ENCODE measurements around the gene GSN.

GSN gene

DNA sequence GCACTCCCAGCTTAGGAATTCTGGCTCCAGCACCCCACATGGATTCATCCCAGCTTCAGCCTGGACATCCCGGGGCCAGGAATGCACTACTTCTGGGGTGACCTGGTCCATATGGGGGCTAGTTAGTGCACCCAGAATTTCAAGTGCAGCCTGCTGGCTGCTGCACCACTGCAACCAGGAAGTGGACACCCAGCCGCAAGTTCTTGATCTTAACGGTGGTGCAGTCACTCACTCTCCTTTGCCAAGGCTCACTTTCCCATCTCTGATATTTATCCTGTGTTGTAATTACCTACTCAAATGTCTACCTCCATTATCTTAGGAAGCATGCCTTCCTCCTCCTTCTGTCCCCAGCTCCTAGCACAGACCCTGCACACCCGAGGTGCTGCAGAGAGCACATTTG is 40.1 kb upstream of the GSN start:
- Histone ChIP-seq H3K27me3 (ENCODE audit: insufficient read depth, low read depth) (no peaks in the 10 kb centered on the region), H4K20me1 (ENCODE audit: insufficient read depth) (no peaks in the 10 kb centered on the region), H2AFZ (ENCODE audit: low read depth) (no peak overlapping the region), H3K27ac (no peak overlapping the region), H3K4me1 (ENCODE audit: low read depth, poor library complexity, severe bottlenecking) (no peaks in the 10 kb centered on the region), H3K79me2 (ENCODE audit: insufficient read depth, low read depth) (no peaks in the 10 kb centered on the region), H3K36me3 (ENCODE audit: insufficient read depth) (no peaks in the 10 kb centered on the region), H3K4me3 (IDR thresholded peaks at IDR 0.05; ENCODE audit: insufficient read depth, low read depth, low read length) (no peak overlapping the region), H3K4me2 (no peak overlapping the region), H3K9ac (no peak overlapping the region)
- TF ChIP-seq, protein P1, sequence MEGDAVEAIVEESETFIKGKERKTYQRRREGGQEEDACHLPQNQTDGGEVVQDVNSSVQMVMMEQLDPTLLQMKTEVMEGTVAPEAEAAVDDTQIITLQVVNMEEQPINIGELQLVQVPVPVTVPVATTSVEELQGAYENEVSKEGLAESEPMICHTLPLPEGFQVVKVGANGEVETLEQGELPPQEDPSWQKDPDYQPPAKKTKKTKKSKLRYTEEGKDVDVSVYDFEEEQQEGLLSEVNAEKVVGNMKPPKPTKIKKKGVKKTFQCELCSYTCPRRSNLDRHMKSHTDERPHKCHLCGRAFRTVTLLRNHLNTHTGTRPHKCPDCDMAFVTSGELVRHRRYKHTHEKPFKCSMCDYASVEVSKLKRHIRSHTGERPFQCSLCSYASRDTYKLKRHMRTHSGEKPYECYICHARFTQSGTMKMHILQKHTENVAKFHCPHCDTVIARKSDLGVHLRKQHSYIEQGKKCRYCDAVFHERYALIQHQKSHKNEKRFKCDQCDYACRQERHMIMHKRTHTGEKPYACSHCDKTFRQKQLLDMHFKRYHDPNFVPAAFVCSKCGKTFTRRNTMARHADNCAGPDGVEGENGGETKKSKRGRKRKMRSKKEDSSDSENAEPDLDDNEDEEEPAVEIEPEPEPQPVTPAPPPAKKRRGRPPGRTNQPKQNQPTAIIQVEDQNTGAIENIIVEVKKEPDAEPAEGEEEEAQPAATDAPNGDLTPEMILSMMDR (conservative IDR thresholded peaks at IDR 0.05; ENCODE audit: low read depth, low read length), result no peak

DNA sequence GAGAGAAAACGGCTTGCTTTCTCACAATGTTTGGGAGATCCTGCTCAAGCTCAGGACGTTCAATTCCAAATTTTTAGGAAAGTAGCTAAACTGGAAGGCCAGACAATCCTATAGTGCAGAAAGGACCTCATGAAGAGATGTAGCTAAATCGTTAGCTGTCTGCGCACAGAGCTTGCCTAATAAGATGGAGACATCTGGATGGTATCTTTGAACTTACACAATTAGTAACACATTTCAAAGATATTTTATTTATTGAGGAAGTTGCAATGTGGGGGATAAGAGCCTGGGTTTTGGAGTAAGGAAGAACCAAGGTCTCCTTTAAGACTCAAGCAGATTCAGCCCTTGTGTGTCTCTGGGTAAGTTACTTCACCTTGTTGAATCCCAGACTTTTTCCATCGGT is 37.7 kb upstream of the GSN start:
- TF ChIP-seq, protein P1 (conservative IDR thresholded peaks at IDR 0.05; ENCODE audit: low read depth, low read length), result no peak
- Histone ChIP-seq H3K4me3 (IDR thresholded peaks at IDR 0.05; ENCODE audit: insufficient read depth, low read depth, low read length) (no peak overlapping the region), H3K27ac (no peak overlapping the region)

DNA sequence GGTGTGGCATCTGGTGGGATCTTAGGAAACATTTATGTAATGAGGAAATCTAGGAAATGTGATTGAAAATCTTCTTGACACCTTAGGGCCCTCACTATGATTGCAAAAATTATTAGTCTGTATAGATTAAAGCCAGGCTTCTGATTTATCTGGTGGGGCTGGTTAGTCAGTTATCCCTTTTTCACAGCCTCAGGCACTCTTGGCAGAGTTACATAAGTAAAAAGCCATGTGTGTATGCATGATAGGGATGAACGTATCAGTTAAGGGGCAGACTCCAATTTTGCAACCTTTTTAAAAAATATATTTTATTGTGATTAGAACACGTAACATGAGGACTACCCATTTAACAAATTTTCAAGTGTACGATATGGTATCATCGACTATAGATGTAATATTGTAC is 35.7 kb upstream of the GSN start:
- Histone ChIP-seq H3K4me3 (IDR thresholded peaks at IDR 0.05; ENCODE audit: insufficient read depth, low read depth, low read length) (no peak overlapping the region), H3K4me2 (no peak overlapping the region), H3K36me3 (ENCODE audit: insufficient read depth) (no peaks in the 10 kb centered on the region), H4K20me1 (ENCODE audit: insufficient read depth) (no peaks in the 10 kb centered on the region), H3K79me2 (ENCODE audit: insufficient read depth, low read depth) (no peaks in the 10 kb centered on the region), H3K27me3 (ENCODE audit: insufficient read depth, low read depth) (no peaks in the 10 kb centered on the region), H3K4me1 (ENCODE audit: low read depth, poor library complexity, severe bottlenecking) (no peaks in the 10 kb centered on the region), H3K9ac (no peak overlapping the region), H3K27ac (no peak overlapping the region), H2AFZ (ENCODE audit: low read depth) (no peak overlapping the region)
- TF ChIP-seq, protein P1 (conservative IDR thresholded peaks at IDR 0.05; ENCODE audit: low read depth, low read length), result no peak

More for the DNA sequence above, 37.7 kb upstream of the GSN start:
- Histone ChIP-seq H3K4me2 (no peak overlapping the region), H3K36me3 (ENCODE audit: insufficient read depth) (no peaks in the 10 kb centered on the region), H3K79me2 (ENCODE audit: insufficient read depth, low read depth) (no peaks in the 10 kb centered on the region), H3K4me1 (ENCODE audit: low read depth, poor library complexity, severe bottlenecking) (no peaks in the 10 kb centered on the region), H2AFZ (ENCODE audit: low read depth) (no peak overlapping the region), H3K9ac (no peak overlapping the region), H3K27me3 (ENCODE audit: insufficient read depth, low read depth) (no peaks in the 10 kb centered on the region), H4K20me1 (ENCODE audit: insufficient read depth) (no peaks in the 10 kb centered on the region)

DNA sequence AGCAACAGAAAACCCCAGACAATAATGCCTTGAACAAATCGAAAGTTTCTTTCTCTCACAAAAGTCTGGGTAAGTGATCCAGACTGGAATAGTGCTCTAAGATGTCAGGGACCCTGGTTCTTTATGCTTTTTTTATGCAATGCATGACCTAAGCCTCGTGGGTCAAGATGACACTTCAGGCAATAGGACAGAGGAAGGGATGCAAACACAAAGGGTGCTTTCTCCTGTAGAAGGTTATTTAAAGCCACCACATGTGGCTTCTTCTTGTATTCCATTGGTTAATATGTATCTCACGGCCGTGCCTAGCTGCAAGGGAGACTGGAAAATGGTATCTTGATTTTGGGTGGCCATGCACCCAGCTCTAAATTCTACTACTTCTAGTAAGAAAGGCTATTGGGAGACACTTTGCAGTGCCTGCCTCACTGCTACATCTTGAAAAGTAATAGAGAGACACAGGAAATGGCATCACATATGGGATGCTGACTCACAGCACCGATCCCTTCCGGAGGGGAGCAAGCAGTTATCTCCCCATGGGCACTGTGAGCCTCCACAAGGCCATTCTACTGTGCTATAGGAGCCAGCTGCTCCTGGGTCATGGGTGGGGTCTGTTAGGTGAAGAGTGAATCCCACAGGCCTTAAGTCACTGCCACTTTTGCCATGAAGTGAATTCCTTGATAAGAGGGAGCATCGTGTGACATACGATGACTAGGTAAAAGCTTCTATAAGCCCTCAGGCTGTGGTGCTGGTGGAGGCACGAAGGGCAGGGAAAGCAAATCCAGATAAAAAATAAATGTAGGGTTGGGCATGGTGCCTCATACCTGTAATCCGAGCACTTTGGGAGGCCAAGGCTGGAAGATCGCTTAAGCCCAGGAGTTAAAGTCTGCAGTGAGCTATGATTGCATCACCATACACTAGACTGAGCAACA is 33.8 kb upstream of the GSN start:
- TF ChIP-seq, protein P1 (conservative IDR thresholded peaks at IDR 0.05; ENCODE audit: low read depth, low read length), result no peak
- Histone ChIP-seq H3K4me2 (no peak overlapping the region), H3K36me3 (ENCODE audit: insufficient read depth) (no peaks in the 10 kb centered on the region), H3K9ac (no peak overlapping the region), H3K27me3 (ENCODE audit: insufficient read depth, low read depth) (no peaks in the 10 kb centered on the region), H3K4me3 (IDR thresholded peaks at IDR 0.05; ENCODE audit: insufficient read depth, low read depth, low read length) (no peak overlapping the region), H3K27ac (no peak overlapping the region), H2AFZ (ENCODE audit: low read depth) (no peak overlapping the region), H4K20me1 (ENCODE audit: insufficient read depth) (no peaks in the 10 kb centered on the region), H3K4me1 (ENCODE audit: low read depth, poor library complexity, severe bottlenecking) (no peaks in the 10 kb centered on the region), H3K79me2 (ENCODE audit: insufficient read depth, low read depth) (no peaks in the 10 kb centered on the region)

Data from KMS-11 (cell line).